Immature natural killer cell (primary cell): ENCODE results near the gene TAGLN. TPM values are rescaled to one million over a fixed set of nuclear protein-coding genes. Genes with fewer than 3 reads are reported as not detected.
A peak's percentile ranks its signal among the peaks of the same experiment; 100 is the strongest.

Source experiments
- DNase-seq, 3 donors: peaks; one replicate each; pipeline ENCODE4 v3.0.0; 2022; ENCODE audit warnings: mixed read lengths in 1 of 3
- H3K27ac Mint-ChIP-seq, 6 donors: one replicate each; pipeline ENCODE4 v1.8.0; 2020; ENCODE audit warnings: mixed read lengths in 6 of 6, mild to moderate bottlenecking in 5 of 6, inconsistent platforms in 4 of 6, moderate library complexity in 3 of 6
- H3K27me3 Mint-ChIP-seq, 3 donors: one replicate each; pipeline ENCODE4 v1.8.0; 2020 to 2021; ENCODE audit warnings: low read depth in 3 of 3, mild to moderate bottlenecking in 3 of 3, mixed read lengths in 3 of 3, moderate library complexity in 3 of 3, inconsistent platforms in 1 of 3
- H3K36me3 Mint-ChIP-seq, 3 donors: one replicate each; pipeline ENCODE4 v1.8.0; 2020; ENCODE audit warnings: mixed read lengths in 3 of 3, inconsistent platforms in 2 of 3, mild to moderate bottlenecking in 2 of 3
- H3K4me1 Mint-ChIP-seq, 2 donors: one replicate each; pipeline ENCODE4 v1.8.0; 2020; ENCODE audit warnings: inconsistent platforms in 2 of 2, mild to moderate bottlenecking in 2 of 2, mixed read lengths in 2 of 2, moderate library complexity in 1 of 2
- H3K4me3 Mint-ChIP-seq, 5 donors: one replicate each; pipeline ENCODE4 v1.8.0; 2020; ENCODE audit warnings: mild to moderate bottlenecking in 5 of 5, mixed read lengths in 5 of 5, inconsistent platforms in 3 of 5, moderate library complexity in 3 of 5
- H3K9me3 Mint-ChIP-seq, 6 donors: one replicate each; pipeline ENCODE4 v1.8.0; 2020; ENCODE audit warnings: mild to moderate bottlenecking in 6 of 6, mixed read lengths in 6 of 6, inconsistent platforms in 4 of 6, moderate library complexity in 3 of 6
- polyA plus RNA-seq, 3 donors: library from polyadenylated mRNA; unstranded; fragments of 300-500 nt; fragmentation: Illumina TruSeq; gene quantifications; one replicate each; pipeline ENCODE4 v1.2.3, GENCODE V29; 2021

The TAGLN gene
- polyA plus RNA-seq, 3 donors from 2014 or later = 0.08 to 0.40 (median 0.09) TPM

- Mint-ChIP-seq H3K4me1 (peaks cover 0 to 4% of the 10 kb centered on the region in 2 donors), H3K4me3 (no peak overlapping the region), H3K27ac (peak overlapping the region in 5 of 6 donors; percentile 1 to 51 (median 45)), H3K9me3 (no peaks in the 10 kb centered on the region), H3K36me3 (no peaks in the 10 kb centered on the region), H3K27me3 (peaks cover 0 to 3% (median 2%) of the 10 kb centered on the region in 3 donors)
- DNase-seq = no peak
Observed at GRCh38 chr11:117195258-117195657, 3.9 kb upstream of the TAGLN start.

GRCh38 chr11:117195761-117196160 is 3.4 kb upstream of the TAGLN start:
- Mint-ChIP-seq H3K27ac (peak overlapping the region in 3 of 6 donors; percentile 27 to 64 (median 45)), H3K4me1 (peaks cover 0 to 4% of the 10 kb centered on the region in 2 donors), H3K27me3 (peaks cover 0 to 3% (median 2%) of the 10 kb centered on the region in 3 donors), H3K4me3 (no peak overlapping the region), H3K9me3 (no peaks in the 10 kb centered on the region), H3K36me3 (no peaks in the 10 kb centered on the region)
- DNase-seq = no peak

GRCh38 chr11:117197006-117197405 is 2.2 kb upstream of the TAGLN start:
- H3K27ac Mint-ChIP-seq = peak overlapping the region in 1 of 6 donors; percentile 39
- H3K4me3 Mint-ChIP-seq = no peak overlapping the region
- no peaks in the 10 kb centered on the region for H3K36me3 Mint-ChIP-seq
- peaks cover 0 to 3% (median 2%) of the 10 kb centered on the region in 3 donors for H3K27me3 Mint-ChIP-seq
- H3K4me1 Mint-ChIP-seq = peaks cover 0 to 4% of the 10 kb centered on the region in 2 donors
- no peak for DNase-seq
- no peaks in the 10 kb centered on the region for H3K9me3 Mint-ChIP-seq

- H3K9me3 Mint-ChIP-seq = no peaks in the 10 kb centered on the region
- no peak overlapping the region for H3K4me3 Mint-ChIP-seq
- peak overlapping the region in 2 of 6 donors; percentile 3 to 39 for H3K27ac Mint-ChIP-seq
- no peaks in the 10 kb centered on the region for H3K36me3 Mint-ChIP-seq
- peaks cover 0 to 4% of the 10 kb centered on the region in 2 donors for H3K4me1 Mint-ChIP-seq
- no peak for DNase-seq
- H3K27me3 Mint-ChIP-seq = peaks cover 0 to 3% (median 2%) of the 10 kb centered on the region in 3 donors
Observed at GRCh38 chr11:117197516-117198456, 1.4 kb upstream of the TAGLN start.

GRCh38 chr11:117198613-117199012 is 557 bp upstream of the TAGLN start:
- Mint-ChIP-seq H3K9me3 (no peaks in the 10 kb centered on the region), H3K4me3 (no peak overlapping the region), H3K27ac (peak overlapping the region in 1 of 6 donors; percentile 13)

GRCh38 chr11:117199916-117200812 is 994 bp downstream of the TAGLN start:
- peak overlapping the region in 1 of 6 donors; percentile 24 for H3K27ac Mint-ChIP-seq
- peaks cover 0 to 4% of the 10 kb centered on the region in 2 donors for H3K4me1 Mint-ChIP-seq
- H3K4me3 Mint-ChIP-seq = no peak overlapping the region
- H3K9me3 Mint-ChIP-seq = no peaks in the 10 kb centered on the region
- DNase-seq = no peak
- peaks cover 0 to 9% (median 3%) of the 10 kb centered on the region in 3 donors for H3K36me3 Mint-ChIP-seq
- peaks cover 0 to 3% (median 2%) of the 10 kb centered on the region in 3 donors for H3K27me3 Mint-ChIP-seq

More at GRCh38 chr11:117198613-117199012, 557 bp upstream of the TAGLN start:
- H3K4me1 Mint-ChIP-seq = peaks cover 0 to 4% of the 10 kb centered on the region in 2 donors
- no peaks in the 10 kb centered on the region for H3K36me3 Mint-ChIP-seq
- DNase-seq = no peak
- peaks cover 0 to 3% (median 2%) of the 10 kb centered on the region in 3 donors for H3K27me3 Mint-ChIP-seq

- DNase-seq = no peak
- Mint-ChIP-seq H3K4me3 (no peak overlapping the region), H3K27ac (peak overlapping the region in 2 of 6 donors; percentile 24 to 28), H3K4me1 (peaks cover 0 to 2% of the 10 kb centered on the region in 2 donors), H3K36me3 (peaks cover 0 to 10% (median 3%) of the 10 kb centered on the region in 3 donors), H3K27me3 (peaks cover 0 to 3% (median 0%) of the 10 kb centered on the region in 3 donors), H3K9me3 (no peaks in the 10 kb centered on the region)
Observed at GRCh38 chr11:117200813-117201657, 1.9 kb downstream of the TAGLN start.

- Mint-ChIP-seq H3K4me1 (peaks cover 0 to 2% of the 10 kb centered on the region in 2 donors), H3K27ac (peak overlapping the region in 1 of 6 donors; percentile 27), H3K4me3 (no peak overlapping the region), H3K36me3 (peaks cover 0 to 12% (median 3%) of the 10 kb centered on the region in 3 donors), H3K27me3 (peaks cover 0 to 3% (median 0%) of the 10 kb centered on the region in 3 donors), H3K9me3 (no peaks in the 10 kb centered on the region)
- DNase-seq = no peak
Observed at GRCh38 chr11:117201658-117202305, 2.6 kb downstream of the TAGLN start.

- Mint-ChIP-seq H3K4me1 (peaks cover 0 to 2% of the 10 kb centered on the region in 2 donors), H3K4me3 (no peak overlapping the region), H3K9me3 (no peaks in the 10 kb centered on the region), H3K27me3 (peaks cover 0 to 3% (median 0%) of the 10 kb centered on the region in 3 donors), H3K36me3 (peaks cover 0 to 12% (median 3%) of the 10 kb centered on the region in 3 donors), H3K27ac (peak overlapping the region in 2 of 6 donors; percentile 27 to 66)
- DNase-seq = no peak
Observed at GRCh38 chr11:117202386-117203068, 3.4 kb downstream of the TAGLN start.

- H3K27me3 Mint-ChIP-seq = peaks cover 0 to 3% (median 0%) of the 10 kb centered on the region in 3 donors
- H3K4me3 Mint-ChIP-seq = no peak overlapping the region
- peak overlapping the region in 1 of 6 donors; percentile 66 for H3K27ac Mint-ChIP-seq
- peaks cover 0 to 2% of the 10 kb centered on the region in 2 donors for H3K4me1 Mint-ChIP-seq
- H3K36me3 Mint-ChIP-seq = peaks cover 0 to 12% (median 3%) of the 10 kb centered on the region in 3 donors
- no peaks in the 10 kb centered on the region for H3K9me3 Mint-ChIP-seq
- DNase-seq = no peak
Observed at GRCh38 chr11:117203069-117203407, 3.9 kb downstream of the TAGLN start.

- Mint-ChIP-seq H3K4me3 (no peak overlapping the region), H3K27me3 (peaks cover 0 to 4% (median 0%) of the 10 kb centered on the region in 3 donors), H3K4me1 (no peaks in the 10 kb centered on the region), H3K9me3 (no peaks in the 10 kb centered on the region), H3K27ac (peak overlapping the region in 3 of 6 donors; percentile 12 to 23 (median 14)), H3K36me3 (peaks cover 0 to 12% (median 3%) of the 10 kb centered on the region in 3 donors)
- DNase-seq = no peak
Observed at GRCh38 chr11:117204283-117205080, 5.3 kb downstream of the TAGLN start.
